NT2/D1 (cell line): ENCODE measurements around the gene SPRYD3.

ENCODE experiments used
- YY1 ChIP-seq: IDR thresholded peaks from 2 replicates; pipeline ENCODE4 v1.6.1; 2011; ENCODE audit not compliant: insufficient read length, insufficient read depth
- ZNF274 ChIP-seq: IDR thresholded peaks from 2 replicates; pipeline ENCODE4 v1.6.1; 2011; ENCODE audit warnings: mild to moderate bottlenecking, low read depth, low read length

DNA sequence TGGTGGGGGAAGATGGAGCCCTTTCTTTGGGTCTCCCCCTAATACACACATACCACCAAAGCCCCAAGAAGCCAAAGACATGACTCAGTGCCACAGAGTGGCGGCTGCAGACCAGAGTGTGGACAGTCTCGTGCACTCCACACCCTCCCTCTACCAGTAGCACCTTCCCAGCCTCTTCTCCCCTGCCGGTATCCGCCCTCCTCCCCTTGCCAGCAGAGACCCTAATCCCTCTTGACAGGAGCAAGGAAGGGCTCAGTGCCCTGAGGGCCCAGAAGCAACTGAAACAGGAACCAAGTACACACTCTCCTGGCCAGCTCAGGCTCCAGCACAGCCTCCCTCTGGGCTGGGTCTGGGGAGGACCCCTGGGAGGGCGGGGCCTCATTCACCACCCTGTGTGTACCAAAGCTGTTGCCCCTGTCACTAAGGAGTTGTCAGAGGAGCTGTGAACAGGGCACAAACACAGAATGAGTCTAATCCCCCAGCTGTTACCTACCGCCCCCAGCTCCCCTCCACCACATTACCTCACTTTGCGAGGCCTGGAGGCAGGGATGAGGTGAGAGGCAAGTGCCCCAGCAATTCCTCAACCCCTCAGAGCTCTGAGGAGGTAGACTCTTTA lies 8.2 kb downstream of the SPRYD3 start:
- no peak for TF ChIP-seq ZNF274
- no peak for TF ChIP-seq YY1
